Right lobe of liver (tissue), 6 donors: Measurements from ENCODE around the gene ASTE1. TPM values are rescaled to one million over a fixed set of nuclear protein-coding genes. Genes with fewer than 3 reads are reported as not detected.

Source experiments
- ATAC-seq, 4 donors: fragments of 200-7000 bp; cut with Tn5 transposase; one replicate each; pipeline ENCODE4 v1.9.1; 2020; ENCODE audit warnings: mild to moderate bottlenecking in 4 of 4, moderate library complexity in 4 of 4
- DNase-seq, 3 donors: peaks; one replicate each; pipeline ENCODE4 v3.0.0-alpha.2; 2020
- H3K27ac ChIP-seq, 3 donors: fragments of 200-600 bp; one replicate each; pipeline ENCODE4 v1.8.0; 2022
- H3K27me3 ChIP-seq, 2 donors: fragments of 200-600 bp; one replicate each; pipeline ENCODE4 v1.8.0; 2022
- H3K36me3 ChIP-seq, 4 donors: fragments of 200-600 bp; sonication (generic) in 1 of 4; one replicate each; pipeline versions ENCODE4 v1.5.1 to v1.8.0; 2017 to 2022; ENCODE audit warnings: control low read depth in 1 of 4
- H3K4me1 ChIP-seq, 4 donors: fragments of 200-600 bp; sonication (generic) in 1 of 4; one replicate each; pipeline versions ENCODE4 v1.5.1 to v1.8.0; 2017 to 2022; ENCODE audit warnings: control low read depth in 1 of 4
- H3K4me3 ChIP-seq, 3 donors: fragments of 200-600 bp; one replicate each; pipeline ENCODE4 v1.8.0; 2022
- H3K9me3 ChIP-seq, 4 donors: fragments of 200-600 bp; sonication (generic) in 1 of 4; one replicate each; pipeline versions ENCODE4 v1.5.1 to v1.8.0; 2017 to 2022; ENCODE audit warnings: control low read depth in 1 of 4
- POLR2A ChIP-seq: fragments of 450-650 bp; IDR thresholded peaks from one replicate; pipeline ENCODE4 v1.6.1; 2017; ENCODE audit warnings: antibody characterized with exemption, mild to moderate bottlenecking
- WGBS: methylation state at CpG from one replicate; pipeline ENCODE4 v1.1.6; 2018; ENCODE audit warnings: low coverage, low lambda C conversion rate; ENCODE audit not compliant: insufficient coverage; ENCODE audit errors: missing lambda C conversion rate; 5-methylcytosine and 5-hydroxymethylcytosine counted together
- intact Hi-C, 2 donors: fragments of 100-400 bp; cut with DNase I; formaldehyde crosslinking; loops; one replicate each; pipeline versions ENCODE4 v1.11.2 to v1.14.1; 2022
- long read RNA-seq: library from polyadenylated mRNA; unstranded; transcript quantifications from one replicate; pipeline ENCODE4 v2.0.0, GENCODE V29; 2019
- total RNA-seq, 6 experiments: library from RNA; depleted of rRNA in 2 of 6; stranded (reverse); fragments of >200 nt in 2 of 6; fragmentation: NEBNext Ultra II Directional in 3 of 6; extraction: Animal tissue kit (Norgen Biotek cat#: 25700) in 3 of 6; gene quantifications; one replicate each; pipeline versions ENCODE4 v1.1.0 to v1.2.4, GENCODE V29; 2016 to 2023
- TF ChIP-seq, protein P1 (sequence below), 4 donors: fragments of 200-600 bp in 3 of 4; fragments of 450-650 bp in 1 of 4; IDR thresholded peaks; one replicate each; pipeline versions ENCODE4 v1.5.1 to v1.8.0; 2016 to 2022; ENCODE audit warnings: antibody characterized with exemption in 4 of 4, mild to moderate bottlenecking in 2 of 4
- donor health status: DM: no; HTN: yes; CAD: no.
- donor health status: DM: no; HTN: no; CAD: no.
- donor health status: DM: no; HTN: no; CAD: no.
- donor health status: DM: no; HTN: yes; CAD: no.
- donor health status: DM: no; HTN: yes; CAD: no.

Gene ASTE1, protein sequence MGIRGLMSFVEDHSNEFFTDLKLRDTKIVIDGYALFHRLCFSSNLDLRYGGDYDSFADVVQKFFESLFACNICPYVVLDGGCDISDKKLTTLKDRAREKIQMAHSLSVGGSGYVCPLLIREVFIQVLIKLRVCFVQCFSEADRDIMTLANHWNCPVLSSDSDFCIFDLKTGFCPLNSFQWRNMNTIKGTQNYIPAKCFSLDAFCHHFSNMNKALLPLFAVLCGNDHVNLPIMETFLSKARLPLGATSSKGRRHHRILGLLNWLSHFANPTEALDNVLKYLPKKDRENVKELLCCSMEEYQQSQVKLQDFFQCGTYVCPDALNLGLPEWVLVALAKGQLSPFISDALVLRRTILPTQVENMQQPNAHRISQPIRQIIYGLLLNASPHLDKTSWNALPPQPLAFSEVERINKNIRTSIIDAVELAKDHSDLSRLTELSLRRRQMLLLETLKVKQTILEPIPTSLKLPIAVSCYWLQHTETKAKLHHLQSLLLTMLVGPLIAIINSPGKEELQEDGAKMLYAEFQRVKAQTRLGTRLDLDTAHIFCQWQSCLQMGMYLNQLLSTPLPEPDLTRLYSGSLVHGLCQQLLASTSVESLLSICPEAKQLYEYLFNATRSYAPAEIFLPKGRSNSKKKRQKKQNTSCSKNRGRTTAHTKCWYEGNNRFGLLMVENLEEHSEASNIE
- total RNA-seq, result 1 to 10 TPM; 3.0 to 4.6 (median 3.3) TPM
- long read RNA-seq, partial matches to known transcripts, result 0 of 3 reads
- long read RNA-seq, other reads (novel, unspliced or antisense), result 1 of 3 reads

DNA sequence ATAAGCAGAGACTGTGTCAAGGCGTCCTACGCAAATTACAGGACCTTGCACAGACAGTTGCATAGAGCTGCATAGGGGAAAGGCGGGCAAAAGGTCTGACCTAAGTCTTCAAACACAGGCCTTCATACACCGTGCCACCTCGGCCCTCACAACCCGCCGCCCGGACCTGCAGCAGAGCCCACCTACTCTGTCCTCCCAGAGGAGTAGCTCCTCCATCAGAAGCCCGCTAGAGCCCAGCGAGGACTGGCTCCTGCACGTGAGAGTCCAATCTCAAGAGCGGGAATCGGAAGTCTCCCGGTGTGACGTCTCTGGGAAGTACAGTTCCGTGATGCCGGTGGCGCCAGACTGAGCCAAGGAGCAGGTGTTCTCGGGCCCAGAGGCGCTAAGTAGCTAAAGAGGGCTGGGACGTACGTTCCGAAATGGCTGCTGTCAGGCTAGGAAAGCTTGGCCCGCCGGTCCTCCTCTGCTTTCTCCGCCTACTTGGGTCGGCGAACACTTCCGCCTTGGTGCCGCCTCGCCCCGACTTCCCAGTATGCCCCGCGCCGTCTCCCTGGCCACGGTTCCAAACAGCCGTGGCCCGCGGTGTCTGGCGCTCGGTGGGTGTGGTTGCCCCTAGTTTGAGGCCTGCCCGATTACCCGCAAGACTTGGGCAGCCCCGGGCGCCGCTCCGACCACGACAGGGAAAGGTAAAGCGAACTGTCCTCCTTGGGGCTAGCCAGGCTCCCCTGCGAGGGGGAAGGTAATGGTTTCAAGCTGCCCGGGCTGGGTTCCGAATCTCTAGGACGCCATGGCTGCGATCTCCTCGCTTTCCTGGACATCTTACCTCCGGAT is at the start of gene ASTE1, which contains the start of gene NEK11:
Gene ASTE1, minus strand, starts transcription at position 505 of the 831 bp plus-strand sequence. CDS start 1,519 bp downstream, outside the sequence.
Gene NEK11, plus strand, starts transcription at position 557 of the 831 bp plus-strand sequence. CDS start 2,832 bp downstream, outside the sequence.
- no peaks in the 10 kb centered on the region for H3K9me3 ChIP-seq
- DNase-seq, result peak; percentile 91 to 94 (median 93)
- peak within 1 kb of the TSS; percentile 62 to 81 (median 77) for H3K4me3 ChIP-seq
- peak; percentile 46 for TF ChIP-seq POLR2A
- TF ChIP-seq, protein P1, sequence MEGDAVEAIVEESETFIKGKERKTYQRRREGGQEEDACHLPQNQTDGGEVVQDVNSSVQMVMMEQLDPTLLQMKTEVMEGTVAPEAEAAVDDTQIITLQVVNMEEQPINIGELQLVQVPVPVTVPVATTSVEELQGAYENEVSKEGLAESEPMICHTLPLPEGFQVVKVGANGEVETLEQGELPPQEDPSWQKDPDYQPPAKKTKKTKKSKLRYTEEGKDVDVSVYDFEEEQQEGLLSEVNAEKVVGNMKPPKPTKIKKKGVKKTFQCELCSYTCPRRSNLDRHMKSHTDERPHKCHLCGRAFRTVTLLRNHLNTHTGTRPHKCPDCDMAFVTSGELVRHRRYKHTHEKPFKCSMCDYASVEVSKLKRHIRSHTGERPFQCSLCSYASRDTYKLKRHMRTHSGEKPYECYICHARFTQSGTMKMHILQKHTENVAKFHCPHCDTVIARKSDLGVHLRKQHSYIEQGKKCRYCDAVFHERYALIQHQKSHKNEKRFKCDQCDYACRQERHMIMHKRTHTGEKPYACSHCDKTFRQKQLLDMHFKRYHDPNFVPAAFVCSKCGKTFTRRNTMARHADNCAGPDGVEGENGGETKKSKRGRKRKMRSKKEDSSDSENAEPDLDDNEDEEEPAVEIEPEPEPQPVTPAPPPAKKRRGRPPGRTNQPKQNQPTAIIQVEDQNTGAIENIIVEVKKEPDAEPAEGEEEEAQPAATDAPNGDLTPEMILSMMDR (IDR thresholded peaks at IDR 0.05), result no peak
- H3K27me3 ChIP-seq, result no peaks in the 10 kb centered on the region
- whole genome bisulfite sequencing, result 0% methylated on average over 9 of the region's 56 CpGs
- peak; percentile 99 to 100 (median 99) for ATAC-seq
- intact Hi-C loops, result no loop called here
- peaks cover 0 to 9% (median 0%) of the 10 kb centered on the region in 4 donors for H3K4me1 ChIP-seq
- peaks cover 0 to 6% (median 0%) of the 10 kb centered on the region in 4 donors for H3K36me3 ChIP-seq
- peak within 1 kb of the TSS; percentile 61 to 77 (median 63) for H3K27ac ChIP-seq

DNA sequence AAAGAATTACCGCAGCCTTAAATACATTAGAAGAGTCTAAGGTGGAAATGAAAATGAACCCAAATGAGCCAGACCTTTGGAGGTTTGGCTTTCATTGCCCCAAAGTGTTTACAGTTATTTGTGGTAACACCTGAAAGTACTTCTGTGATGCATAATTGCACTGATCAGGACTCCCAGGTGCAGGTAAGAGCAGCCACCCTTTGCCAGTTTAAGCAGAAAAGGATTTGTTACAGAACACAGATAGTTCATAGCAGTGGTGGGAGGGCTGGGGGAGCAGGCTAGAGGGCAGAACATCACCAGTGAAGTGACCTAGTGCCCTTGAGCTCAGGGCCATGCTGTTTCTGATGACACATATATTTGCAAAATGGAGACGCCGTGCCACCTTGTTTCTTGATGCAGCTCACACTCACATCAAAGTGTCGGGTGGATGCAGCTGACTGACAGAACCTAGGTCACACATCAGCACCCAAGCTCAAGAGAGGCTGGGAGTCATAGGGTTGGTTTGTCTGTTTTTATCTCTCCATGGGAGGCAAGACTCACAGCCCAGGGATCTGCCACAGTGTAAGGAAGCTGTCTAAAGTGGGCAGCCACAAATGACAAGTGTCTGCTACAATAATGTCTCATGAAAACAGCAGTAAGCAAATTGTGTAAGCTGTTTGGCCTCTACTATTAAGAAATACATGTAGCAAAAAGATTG is 49.2 kb upstream of the ASTE1 start:
- intact Hi-C loops, result no loop called here
- TF ChIP-seq, protein P1 (IDR thresholded peaks at IDR 0.05), result no peak
- TF ChIP-seq POLR2A, result no peak
- no peaks in the 10 kb centered on the region for H3K9me3 ChIP-seq
- no peak overlapping the region for H3K27ac ChIP-seq
- 69% methylated on average over 4 of the region's 4 CpGs for WGBS
- no peaks in the 10 kb centered on the region for H3K36me3 ChIP-seq
- H3K4me1 ChIP-seq, result no peaks in the 10 kb centered on the region
- no peaks in the 10 kb centered on the region for H3K27me3 ChIP-seq
- no peak overlapping the region for H3K4me3 ChIP-seq
- no peak for DNase-seq
- no peak for ATAC-seq

DNA sequence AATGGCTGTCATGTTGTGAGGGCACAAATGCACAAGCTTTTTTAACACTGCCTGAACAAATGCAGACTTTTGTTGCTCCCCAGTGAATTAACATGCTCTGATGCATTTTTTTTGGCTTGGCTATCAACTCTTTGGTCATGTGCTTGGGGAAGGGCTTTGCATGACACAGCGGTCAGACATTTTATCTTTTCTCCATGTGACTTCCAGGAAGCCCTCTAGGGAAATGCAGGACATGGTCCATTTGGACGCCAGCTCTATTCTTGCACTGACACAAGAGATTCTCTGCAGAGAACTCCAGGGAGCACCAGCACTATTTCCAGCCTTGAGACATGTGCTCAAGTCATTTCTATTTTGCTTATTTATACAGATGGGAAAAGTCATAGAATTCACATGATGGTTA is 46.2 kb upstream of the ASTE1 start:
- 47% methylated on average over 2 of the region's 2 CpGs for WGBS

More for the DNA sequence above, 46.2 kb upstream of the ASTE1 start:
- Histone ChIP-seq H3K36me3 (no peaks in the 10 kb centered on the region), H3K27ac (no peak overlapping the region), H3K4me1 (no peaks in the 10 kb centered on the region), H3K4me3 (no peak overlapping the region), H3K9me3 (no peaks in the 10 kb centered on the region), H3K27me3 (no peaks in the 10 kb centered on the region)
- no peak for TF ChIP-seq POLR2A
- TF ChIP-seq, protein P1 (IDR thresholded peaks at IDR 0.05), result no peak
- intact Hi-C loops, result no loop called here
- ATAC-seq (peak in 2 of 4 donors; percentile 14 to 33), DNase-seq (no peak)
